ENCODE measurements around the gene TSPAN15. TPM values are rescaled to one million over a fixed set of nuclear protein-coding genes. Genes with fewer than 3 reads are reported as not detected.

TSPAN15 gene
- polyA plus RNA-seq, 3 donors = 23.9 to 137 (median 25.0) TPM

DNA sequence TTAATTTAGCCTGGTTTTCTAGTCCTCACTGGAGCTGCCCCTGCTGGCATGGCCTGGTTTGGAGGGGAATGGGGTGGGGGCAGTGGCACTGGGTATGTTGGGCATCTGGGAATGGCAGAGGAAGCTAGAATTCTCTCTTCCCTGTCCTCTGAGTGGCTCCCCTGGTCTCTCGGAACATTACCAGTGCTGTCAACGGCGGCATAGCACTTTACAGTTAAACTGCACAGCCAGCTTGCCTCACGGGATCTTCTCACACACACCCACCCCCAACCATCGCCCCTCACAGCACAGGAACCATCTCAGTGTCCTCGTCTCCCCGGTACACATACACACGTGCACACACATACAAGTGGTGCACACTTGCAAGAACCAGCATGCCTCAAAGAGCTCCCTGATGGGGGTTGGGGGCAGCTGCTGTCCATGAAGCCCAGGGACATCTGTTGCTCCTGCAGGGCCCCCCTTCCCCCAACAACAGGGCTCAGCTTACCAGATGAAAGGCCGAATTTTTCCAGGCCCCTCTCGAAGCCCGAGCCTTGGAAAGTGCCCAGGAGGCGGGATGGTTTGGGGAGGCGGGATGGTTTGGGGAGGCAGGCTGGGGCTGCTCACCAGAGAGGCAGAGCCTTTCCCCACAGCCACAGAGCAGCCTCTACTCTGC is 41.0 kb downstream of the TSPAN15 start:
- 71 to 82% (median 71%) methylated on average over 13 of the region's 13 CpGs for WGBS, 3 donors
- no peak overlapping the region for H3K27ac ChIP-seq (ENCODE audit: low read depth, low read length)

DNA sequence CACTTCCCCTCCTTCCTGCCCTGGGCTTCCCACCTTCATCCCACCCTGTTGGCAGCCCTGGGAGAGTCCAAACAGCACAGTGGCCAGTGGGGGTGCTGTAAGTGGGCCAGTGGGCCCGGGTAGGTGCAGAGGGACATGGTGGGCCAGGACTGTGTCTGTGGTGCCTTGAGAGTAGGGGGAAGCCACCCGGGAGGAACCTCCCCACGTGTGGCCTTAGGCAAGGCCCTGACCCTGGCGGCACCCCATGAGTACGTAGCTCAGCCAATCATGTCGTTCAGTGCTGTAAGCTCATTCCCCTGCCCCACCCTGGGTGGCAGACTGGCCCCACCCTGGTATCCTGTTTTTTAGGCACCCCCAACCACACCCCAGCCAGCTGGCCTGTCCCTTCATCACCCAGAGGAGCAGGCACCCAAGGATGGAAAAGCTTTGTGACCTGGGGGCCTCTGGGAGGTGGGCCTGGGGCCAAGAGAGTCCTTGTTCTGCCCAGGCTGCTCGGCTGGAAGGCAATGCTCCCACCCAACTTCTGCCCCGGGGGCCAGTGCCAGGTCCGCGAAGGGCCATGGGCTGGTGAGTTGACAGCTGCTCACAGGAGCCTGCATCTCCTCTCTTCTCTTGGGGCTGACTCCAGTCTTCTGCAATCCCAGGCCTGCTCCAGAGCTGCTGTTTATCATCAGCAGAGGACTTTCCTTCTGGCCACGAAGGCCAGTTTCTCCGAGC is 41.6 kb downstream of the TSPAN15 start:
- no peak overlapping the region for H3K27ac ChIP-seq (ENCODE audit: low read depth, low read length)
- WGBS, 3 donors = 55 to 63% (median 57%) methylated on average over 12 of the region's 12 CpGs

DNA sequence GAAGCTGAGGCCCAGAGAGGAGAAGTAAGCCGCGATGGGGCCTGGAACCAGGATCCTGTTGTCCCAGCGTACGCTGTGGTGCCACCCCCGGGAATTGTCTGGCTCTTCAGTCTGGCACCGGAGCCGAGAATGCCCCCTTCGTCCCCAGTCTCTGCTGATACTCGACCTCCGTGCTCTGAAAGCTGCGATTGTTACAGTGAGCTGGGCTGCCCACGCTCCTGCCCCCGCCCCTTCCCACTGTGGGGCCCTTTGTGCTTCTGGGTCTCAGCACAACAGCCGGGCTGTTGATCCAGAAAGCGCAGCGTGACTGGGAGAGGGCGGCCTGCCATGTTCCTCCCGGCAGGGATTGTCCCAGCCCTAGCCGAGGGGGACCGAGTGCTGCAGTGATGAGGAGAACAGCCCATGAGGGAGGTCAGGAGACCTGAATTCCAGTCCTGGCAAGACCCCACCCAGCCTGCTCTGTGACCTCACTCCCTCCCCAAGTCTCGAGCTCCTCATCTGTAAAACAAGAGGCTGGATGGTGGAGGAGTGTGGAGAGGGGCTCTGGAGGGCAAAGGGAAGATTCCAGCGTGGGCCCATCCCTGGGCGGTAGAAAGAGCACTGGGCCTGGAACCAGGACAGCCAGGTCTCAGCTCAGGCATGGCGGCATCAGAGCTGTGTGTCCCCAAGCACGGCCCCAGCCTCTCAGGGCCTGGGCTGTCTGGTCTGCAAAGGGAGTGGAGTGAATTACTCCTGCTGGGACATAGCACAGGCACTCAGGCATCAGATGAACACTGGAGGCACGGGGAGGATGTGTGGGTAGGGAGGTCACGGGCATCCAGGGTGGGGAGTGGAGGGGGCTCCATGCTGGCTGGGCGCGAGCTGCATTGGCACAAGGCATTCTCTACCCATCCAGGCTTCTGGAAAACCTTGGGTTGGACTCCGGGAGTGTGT is 43.6 kb downstream of the TSPAN15 start:
- no peak overlapping the region for H3K27ac ChIP-seq (ENCODE audit: low read depth, low read length)
- 76 to 84% (median 80%) methylated on average over 30 of the region's 30 CpGs for WGBS, 3 donors

DNA sequence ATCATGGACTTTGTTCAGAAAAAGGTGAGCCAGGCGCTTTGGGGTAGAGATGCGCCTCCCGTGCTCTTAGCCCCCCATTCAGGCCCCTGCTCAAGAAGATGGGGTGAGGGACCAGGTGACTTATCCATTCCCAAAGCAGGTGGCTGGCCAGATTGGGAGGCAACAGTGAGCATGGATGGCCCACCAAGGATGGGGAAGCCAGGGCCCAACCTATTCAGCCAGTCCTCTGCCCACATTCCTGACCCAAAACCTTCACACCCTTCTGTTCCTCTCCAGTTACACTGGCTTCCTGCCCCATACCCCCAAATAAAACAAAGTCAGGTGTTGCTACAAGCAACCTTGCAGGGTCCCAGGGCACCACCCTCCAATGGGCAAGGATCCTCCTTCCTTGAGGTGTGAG is 44.4 kb downstream of the TSPAN15 start:
- no peak overlapping the region for H3K27ac ChIP-seq (ENCODE audit: low read depth, low read length)
- WGBS, 3 donors = 97 to 99% (median 98%) methylated on average over 3 of the region's 3 CpGs

DNA sequence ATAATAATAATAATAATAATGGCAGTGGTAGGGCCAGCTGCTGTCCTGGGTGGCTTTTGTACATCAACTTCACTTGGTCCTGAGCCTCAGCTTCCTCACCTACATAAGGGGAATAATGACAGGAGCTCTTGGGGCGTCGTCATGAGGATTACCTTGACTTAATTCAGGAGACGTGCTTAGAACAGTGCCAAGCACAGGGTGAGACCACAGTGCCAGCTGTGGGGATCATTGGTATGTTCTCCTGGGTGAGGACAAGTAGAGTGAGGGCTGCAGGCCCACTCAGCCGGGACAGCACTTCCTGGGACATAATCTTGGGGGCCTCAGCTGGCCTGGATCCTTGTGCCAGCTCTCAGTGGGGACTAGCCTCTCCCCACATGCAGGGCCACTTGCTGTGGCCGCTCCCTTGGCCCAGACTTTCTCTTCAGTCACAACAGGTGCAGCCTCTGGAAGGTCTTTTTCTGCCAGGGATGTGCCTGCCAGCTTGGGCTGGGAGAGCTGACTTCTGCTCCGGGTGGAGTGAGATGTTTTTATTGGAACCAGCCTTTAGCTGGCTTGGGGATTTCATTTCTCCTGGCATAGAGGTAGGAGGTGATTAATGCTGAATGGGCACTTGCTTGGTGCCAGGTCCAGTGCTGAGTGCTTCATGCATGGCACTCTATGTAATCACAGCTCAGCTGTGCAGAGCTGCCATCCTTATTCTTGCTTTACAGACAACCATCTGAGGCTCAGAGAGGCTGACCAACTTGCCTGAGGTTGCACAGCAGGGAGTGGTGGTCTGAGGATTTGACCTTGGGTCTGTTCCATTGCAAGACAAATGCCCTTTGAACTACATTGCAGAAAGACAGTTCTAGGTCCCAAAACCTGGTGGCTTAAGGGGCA is 45.3 kb downstream of the TSPAN15 start:
- H3K27ac ChIP-seq (ENCODE audit: low read depth, low read length) = no peak overlapping the region
- 83 to 85% (median 84%) methylated on average over 6 of the region's 6 CpGs for WGBS, 3 donors

DNA sequence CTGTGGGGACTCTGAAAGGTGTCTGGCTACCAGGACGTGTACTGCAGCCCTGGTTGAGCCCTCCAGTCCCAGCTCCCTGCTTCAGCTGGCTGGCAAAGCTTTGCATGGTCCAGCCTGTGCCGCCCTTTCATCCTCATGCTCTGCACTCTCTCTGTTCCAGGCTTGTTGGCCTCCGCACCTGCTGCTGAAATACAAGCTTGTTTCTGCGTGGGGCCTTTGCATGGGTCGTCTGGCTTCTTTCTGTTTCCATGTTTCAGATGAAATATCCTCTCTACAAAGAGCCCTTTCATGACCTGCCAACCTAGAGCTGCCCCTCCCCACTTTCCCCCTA is 45.9 kb downstream of the TSPAN15 start:
- no peak overlapping the region for H3K27ac ChIP-seq (ENCODE audit: low read depth, low read length)
- 78 to 92% (median 84%) methylated on average over 5 of the region's 5 CpGs for WGBS, 3 donors

DNA sequence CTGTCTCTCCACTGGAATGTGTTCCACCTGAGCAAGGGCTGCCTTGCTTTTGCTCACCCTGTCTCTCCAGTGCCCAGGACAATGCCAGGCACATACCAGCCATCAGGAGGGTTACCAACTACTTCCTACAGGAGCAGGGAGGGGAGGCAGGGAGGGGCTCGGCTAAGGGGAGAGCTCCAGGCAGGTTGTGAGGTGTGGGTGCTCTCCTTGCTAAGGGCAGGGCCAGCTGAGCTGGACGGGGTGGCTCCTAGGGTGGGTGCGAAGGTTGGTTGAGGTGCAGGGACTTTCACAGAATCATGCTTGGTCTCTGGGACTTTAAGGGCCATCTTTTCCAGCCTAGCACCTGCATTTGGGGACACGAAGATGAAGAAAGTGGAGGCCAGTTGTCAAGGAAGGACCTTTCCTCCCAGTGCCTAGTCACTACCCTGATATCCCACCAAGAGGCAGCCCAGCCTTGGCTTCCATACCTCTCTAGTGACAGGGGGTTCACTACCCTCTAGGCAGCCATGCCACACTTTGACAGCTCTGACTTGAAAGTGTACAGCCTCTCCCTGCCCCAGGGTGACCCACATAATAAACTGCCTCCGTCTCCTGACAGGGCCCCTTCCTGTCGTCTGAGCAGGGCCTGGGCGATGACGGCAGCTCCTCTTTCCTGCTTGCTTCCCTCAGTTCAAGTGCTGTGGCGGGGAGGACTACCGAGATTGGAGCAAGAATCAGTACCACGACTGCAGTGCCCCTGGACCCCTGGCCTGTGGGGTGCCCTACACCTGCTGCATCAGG is 46.5 kb downstream of the TSPAN15 start:
- no peak overlapping the region for H3K27ac ChIP-seq (ENCODE audit: low read depth, low read length)
- WGBS, 3 donors = 61 to 89% (median 73%) methylated on average over 11 of the region's 11 CpGs

DNA sequence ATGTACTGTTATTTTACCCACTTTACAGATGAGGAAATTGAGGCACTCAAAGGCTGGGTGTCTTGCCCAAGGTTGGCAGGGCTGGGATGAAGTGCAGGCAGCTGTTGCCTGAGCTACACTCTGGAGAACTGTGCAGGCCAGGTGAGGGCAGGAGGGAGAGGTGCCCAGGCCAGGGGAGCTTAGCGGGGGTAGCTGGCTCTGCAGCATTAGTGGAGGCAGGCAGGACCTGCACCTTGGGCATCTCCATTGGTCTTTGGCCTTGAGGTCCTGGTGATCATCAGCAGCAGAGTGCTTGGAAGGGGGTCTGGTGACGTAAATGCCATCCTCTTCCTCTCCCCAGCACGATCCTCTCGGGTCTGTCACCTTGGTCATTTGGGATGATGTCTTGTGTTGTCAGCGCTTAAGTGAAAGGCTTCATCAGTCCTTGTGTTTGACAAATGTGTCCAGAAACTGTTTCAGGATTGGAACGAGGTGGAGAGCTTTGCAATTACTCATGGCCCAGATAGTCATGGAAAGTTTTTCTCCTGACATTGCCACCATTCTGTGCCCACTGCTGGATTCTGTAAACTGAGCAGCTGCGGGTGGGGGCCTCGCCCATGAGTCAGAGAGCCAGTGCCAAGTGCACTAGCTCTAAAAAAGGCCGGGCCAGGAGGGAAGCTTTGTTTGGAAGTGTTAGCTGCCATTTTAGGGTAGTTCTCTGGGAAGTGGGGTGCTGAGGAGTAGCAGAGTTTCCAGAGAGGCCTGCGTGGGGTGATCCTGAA is 47.6 kb downstream of the TSPAN15 start:
- WGBS, 3 donors = 85 to 86% (median 85%) methylated on average over 10 of the region's 10 CpGs
- no peak overlapping the region for H3K27ac ChIP-seq (ENCODE audit: low read depth, low read length)

DNA sequence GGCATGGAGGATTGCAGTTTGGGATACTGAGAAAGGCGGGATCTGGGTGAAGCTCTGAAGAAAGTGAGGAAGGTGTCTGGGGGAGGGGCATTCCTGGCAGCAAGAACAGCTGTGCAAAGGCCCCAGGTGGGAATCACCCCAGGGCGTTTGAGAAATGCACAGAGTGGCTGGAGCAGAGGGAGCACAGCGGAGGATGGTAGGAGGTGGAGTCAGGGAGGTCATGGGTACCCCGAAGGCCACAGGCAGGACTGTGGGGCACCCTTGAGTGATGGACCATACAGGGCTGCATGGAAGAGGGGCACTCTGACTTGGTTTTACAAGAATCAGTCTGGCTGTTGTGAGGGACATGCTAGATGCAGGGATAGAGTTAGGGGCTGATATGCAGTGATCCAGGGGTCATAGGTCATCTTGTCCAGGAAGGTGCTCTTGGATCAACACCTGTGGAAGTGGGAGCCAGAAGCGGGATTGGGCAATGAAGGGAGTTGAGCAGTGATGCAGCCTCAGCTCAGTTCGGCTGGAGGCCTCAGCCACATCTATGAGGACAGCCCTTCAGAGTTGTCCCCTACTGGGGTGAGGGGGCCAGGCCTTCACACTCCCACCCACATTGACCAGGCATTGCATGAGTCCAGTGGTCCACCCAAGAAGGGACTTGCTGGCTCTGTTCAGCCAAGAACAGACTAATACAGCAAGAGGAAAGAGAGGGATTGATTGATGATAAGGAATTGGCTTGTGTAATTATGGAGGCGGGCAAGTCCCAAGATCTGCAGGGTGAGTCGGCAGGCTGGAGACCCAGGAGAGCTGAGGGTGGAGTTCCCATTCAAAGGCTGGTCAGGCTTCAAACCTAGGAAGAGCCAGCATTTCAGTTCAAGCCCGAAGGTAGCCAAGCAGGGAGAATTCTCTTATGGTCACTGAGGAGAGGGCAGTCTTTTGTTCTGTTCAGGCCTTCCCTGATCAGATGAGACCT is 48.7 kb downstream of the TSPAN15 start:
- no peak overlapping the region for H3K27ac ChIP-seq (ENCODE audit: low read depth, low read length)
- WGBS, 3 donors = 77 to 78% (median 77%) methylated on average over 9 of the region's 9 CpGs

DNA sequence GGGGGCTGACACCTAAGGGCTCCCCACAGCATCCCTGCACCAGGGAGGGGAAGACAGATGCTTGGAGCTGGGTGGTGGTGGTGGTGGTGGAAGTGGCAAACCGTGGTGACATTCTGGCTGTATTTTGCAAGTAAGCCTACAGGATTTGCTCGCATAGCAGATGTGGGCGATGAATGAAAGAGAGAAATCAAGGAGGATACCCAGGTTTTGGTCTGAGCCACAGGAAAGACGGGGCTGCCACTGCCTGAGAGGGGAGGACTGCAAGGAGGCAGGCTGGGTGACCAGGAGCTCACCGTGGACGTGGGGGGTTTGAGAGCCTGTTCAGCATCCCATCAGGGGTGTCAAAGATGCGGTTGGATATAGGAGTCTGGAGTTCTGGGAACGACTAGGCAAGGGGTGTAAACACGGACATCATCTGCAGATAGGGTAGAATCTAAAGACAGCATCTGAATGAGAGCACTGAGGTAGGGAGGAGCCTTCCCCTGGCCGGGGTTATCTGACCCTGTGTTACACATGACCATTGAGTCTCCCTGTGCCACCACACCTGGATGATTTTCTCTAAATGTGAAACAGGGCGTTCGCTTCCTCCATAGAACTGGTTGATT is 49.7 kb downstream of the TSPAN15 start:
- H3K27ac ChIP-seq (ENCODE audit: low read depth, low read length) = no peak overlapping the region
- WGBS, 3 donors = 85 to 92% (median 90%) methylated on average over 12 of the region's 12 CpGs

DNA sequence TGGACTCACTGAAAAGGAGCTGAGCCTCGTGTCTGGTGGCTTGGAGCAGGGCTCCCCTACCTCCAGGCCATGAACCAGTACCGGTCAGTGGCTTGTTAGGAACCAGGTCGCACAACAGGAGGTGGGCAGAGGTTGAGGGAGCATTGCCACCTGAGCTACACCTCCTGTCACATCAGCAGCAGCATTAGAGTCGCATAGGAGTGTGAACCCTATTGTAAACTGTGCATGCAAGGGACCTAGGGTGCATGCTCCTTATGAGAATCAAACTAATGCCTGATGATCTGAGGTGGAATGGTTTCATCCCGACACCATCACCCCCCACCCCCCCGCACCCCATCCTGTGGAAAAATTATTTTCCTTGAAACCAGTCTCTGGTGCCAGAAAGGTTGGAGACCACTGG is 50.4 kb downstream of the TSPAN15 start:
- no peak overlapping the region for H3K27ac ChIP-seq (ENCODE audit: low read depth, low read length)
- 82 to 89% (median 83%) methylated on average over 6 of the region's 6 CpGs for WGBS, 3 donors

DNA sequence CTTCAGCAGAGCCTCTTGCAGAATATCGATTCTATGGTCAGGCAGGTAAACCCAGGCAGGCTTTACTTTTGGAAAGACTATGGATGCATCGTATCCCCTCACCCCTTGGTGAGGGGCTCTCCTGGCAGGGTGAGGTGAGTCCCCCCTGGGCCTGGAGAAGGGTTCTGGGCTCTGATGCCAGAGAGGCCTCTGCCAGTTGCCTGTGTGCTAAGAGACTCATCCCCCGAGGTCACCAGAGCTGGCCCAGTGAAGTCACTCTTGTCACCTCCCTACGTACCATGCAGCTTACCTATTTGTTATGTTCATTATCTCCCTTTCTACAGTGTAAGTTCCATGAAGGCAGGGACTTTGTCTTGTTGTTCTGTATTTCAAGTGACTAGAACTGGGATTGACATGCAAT is 51.3 kb downstream of the TSPAN15 start:
- 93 to 98% (median 94%) methylated on average over 4 of the region's 4 CpGs for WGBS, 3 donors
- no peak overlapping the region for H3K27ac ChIP-seq (ENCODE audit: low read depth, low read length)

DNA sequence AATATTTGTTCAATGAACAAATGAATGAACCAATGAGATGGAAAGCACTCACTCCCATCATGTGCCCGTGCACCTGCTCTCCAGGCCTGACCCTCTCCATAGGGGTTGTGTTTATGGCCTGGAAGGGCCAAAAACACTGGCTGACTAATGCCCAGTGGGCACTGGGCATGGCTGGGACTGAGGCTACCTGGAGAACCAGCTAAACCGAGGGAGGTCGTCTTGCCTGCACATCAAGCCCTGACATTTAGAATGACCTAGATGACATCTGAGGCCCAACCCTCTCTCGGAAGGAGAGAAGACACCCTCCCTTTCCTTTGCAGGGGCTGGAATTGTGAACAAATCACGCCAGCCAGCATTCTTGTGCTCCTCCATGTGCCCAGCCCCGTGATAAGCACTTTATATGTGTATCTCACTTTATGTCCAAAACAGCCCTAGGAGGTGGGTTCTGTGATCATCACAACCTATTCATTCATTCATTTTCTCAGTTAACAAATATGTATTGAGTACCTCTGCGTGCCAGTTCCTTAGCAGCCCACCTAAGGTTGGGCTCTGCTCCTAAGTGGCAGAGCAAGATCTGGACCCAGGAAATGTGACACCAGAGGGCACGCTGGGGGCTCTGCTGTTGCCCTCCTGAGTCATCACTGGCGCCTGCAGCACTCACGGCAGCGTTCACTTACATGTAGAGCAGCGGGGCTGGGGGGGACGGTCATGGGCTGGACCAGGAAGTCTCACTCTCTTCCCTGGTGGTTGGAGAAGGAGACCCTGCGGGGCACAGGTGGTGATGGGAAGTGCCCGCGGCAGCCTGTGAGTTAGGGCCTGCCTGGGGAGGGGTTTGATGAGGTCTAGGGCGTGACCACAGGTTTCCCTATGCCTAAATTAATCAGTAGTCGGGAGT is 52.0 kb downstream of the TSPAN15 start:
- no peak overlapping the region for H3K27ac ChIP-seq (ENCODE audit: low read depth, low read length)
- 74 to 80% (median 79%) methylated on average over 18 of the region's 18 CpGs for WGBS, 3 donors

DNA sequence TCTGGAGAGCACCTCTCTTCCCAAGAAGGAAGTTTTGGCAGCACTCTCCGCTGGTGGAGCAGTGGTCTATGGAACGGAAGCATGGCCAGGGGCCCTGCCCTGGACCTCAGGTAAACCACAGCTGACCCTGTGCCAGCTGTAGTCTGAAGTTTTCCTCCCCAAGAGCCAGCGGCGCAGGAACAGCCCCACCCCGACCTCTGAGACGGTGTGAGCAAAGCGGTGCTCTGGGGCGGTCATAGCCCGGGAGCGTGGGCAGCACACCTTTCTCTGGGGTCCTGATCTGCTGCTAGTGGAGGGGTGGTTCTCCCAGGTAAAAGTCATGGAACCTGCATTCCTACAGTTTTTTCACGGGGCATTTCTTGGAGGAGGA is 52.6 kb downstream of the TSPAN15 start:
- 85 to 91% (median 89%) methylated on average over 11 of the region's 11 CpGs for WGBS, 3 donors
- H3K27ac ChIP-seq (ENCODE audit: low read depth, low read length) = no peak overlapping the region
